Endothelial cell of umbilical vein (primary cell): ENCODE measurements around the gene GSTM3.

Experiments
- CTCF ChIP-seq, 2 donors: IDR thresholded peaks; 1 replicate in 1 of 2; 2 replicates in 1 of 2; pipeline ENCODE4 v1.5.1; 2011; ENCODE audit warnings: low read length in 2 of 2, mild to moderate bottlenecking in 2 of 2, moderate library complexity in 2 of 2, control low read depth in 1 of 2, inconsistent platforms in 1 of 2, low read depth in 1 of 2; ENCODE audit not compliant: insufficient read depth in 1 of 2; ENCODE audit errors: extremely low read depth in 1 of 2
- EZH2 ChIP-seq: IDR thresholded peaks from 2 replicates; pipeline ENCODE4 v1.6.1; 2012; ENCODE audit warnings: borderline replicate concordance, low read depth, mild to moderate bottlenecking, moderate library complexity, low read length, inconsistent platforms; ENCODE audit not compliant: severe bottlenecking
- MAX ChIP-seq: IDR thresholded peaks from 2 replicates; pipeline ENCODE4 v1.6.1; 2011; ENCODE audit not compliant: insufficient read depth, insufficient read length
- POLR2A ChIP-seq: IDR thresholded peaks from 2 replicates; pipeline ENCODE4 v1.6.1; 2012; ENCODE audit warnings: low read depth, mild to moderate bottlenecking, control low read depth, low read length
- POLR2AphosphoS5 ChIP-seq: IDR thresholded peaks from 2 replicates; pipeline ENCODE4 v1.6.1; 2012; ENCODE audit warnings: low read depth, mild to moderate bottlenecking, control low read depth, low read length, moderate library complexity; ENCODE audit not compliant: insufficient read depth

GRCh38 chr1:109781806-109782205, 41.0 kb upstream of the GSTM3 start:
- TF ChIP-seq CTCF (IDR thresholded peaks at IDR 0.05; ENCODE audit: extremely low read depth in 1 of 2, insufficient read depth in 1 of 2, low read depth in 1 of 2, low read length in 2 of 2) (no peak), EZH2 (no peak), POLR2AphosphoS5 (no peak), POLR2A (no peak), MAX (no peak)
